HG03280 (cell line): Measurements from ENCODE around the gene VSX1.
A peak's percentile ranks its signal among the peaks of the same experiment; 100 is the strongest.

Source experiments
- ATAC-seq: cut with Tn5 transposase; IDR thresholded peaks from one replicate; pipeline ENCODE4 v1.9.1; 2021; ENCODE audit warnings: mild to moderate bottlenecking, moderate library complexity; ENCODE audit not compliant: unreplicated experiment

VSX1 gene

DNA sequence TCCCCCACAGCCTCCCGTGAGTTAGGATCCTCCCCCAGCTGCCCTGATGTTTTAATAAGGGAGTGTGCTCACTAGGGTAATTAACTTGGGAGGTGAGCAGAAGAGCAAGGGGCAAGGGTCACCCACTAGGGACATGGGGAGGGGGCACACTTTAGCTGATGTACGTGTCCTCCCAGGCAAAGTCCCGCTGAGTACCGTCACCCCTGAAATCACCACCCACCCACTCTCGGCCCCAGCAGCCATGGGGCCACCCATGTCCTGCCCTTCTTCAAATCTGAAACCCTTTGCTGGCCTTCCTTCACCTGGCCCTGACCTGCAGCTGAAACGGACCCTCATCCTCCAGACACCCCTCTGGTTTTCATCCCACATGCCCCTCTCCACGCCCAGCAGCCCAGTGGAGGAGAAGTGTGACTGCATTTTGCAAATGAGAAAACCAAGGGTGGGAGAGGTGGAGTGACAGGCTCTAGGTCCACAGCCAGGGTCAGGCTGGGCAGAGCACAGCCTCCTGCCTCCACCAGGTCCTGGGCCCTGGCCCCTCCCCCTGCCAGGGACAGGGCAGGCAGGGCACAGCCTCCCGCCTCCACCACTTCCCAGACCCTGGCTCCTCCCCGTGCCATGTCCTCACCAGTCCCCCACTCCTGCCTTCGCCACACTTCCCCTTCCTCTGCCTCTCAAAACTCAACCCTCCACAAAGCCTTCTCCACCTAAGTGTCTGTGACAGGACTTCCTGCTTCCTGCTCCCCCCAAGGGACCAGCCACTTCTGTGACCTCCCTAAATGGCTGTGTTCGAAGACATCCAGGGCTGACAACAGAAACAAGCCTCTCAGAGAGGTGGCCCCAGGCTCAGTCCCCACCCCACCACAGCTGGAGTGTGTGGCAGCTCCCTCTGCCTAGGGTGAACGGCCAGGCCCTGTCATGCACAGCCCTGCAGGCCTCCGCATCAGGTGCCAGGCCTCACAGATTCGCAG is 39.1 kb downstream of the VSX1 start:
- peak; percentile 92 for ATAC-seq

DNA sequence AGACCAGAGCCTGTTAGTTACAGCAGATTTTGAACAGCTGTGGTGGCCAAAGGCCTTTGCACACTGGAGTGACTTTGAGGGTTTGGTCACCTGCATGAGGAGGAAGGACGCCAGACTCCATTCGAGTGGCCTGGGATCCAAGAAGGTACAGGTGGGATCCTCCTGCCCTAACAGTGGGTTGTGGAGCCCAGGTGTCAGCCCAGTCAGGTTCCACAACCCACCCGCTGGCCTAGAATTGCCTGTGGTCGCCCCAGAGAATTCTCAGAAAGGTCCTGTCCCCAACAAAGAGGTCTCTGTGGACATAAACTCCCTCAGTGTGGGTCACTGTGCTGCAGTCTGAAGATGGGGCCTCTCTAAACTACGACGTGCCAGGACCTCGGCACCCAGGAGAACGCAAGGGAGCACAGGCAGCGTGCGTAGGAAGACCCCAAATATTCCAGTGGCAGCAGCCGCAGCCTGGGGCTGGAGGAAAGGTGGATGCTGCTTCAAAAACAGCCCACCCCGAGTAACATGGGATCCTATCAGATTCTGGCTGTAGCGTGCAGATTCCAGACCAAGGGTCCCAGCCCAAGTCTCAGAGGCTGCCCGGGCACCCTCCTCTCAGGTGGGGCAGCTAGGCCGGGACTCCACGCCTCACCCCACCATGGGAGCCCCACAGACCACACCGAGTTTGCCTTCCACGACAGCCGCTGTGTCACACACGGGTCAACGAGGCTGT is 40.0 kb downstream of the VSX1 start:
- ATAC-seq, result no peak

DNA sequence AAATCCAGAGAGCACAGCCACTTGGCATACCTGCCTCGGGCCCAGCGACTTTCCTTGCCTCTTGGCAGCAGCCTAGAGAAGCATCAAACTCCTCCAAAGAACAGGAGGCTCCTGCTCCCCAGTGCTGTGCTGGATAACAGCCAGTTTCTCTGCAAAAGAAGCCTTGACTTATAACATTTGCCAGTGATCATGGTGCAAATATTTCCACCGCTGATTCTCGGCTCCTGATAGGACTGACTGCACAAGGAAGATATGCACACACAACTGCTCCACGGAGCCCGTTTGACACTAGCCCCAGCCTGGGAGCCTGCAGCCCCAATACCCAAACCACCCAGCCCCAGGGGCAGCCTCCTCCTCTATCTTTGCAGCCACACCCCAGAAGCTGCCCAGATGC is 41.5 kb downstream of the VSX1 start:
- no peak for ATAC-seq

DNA sequence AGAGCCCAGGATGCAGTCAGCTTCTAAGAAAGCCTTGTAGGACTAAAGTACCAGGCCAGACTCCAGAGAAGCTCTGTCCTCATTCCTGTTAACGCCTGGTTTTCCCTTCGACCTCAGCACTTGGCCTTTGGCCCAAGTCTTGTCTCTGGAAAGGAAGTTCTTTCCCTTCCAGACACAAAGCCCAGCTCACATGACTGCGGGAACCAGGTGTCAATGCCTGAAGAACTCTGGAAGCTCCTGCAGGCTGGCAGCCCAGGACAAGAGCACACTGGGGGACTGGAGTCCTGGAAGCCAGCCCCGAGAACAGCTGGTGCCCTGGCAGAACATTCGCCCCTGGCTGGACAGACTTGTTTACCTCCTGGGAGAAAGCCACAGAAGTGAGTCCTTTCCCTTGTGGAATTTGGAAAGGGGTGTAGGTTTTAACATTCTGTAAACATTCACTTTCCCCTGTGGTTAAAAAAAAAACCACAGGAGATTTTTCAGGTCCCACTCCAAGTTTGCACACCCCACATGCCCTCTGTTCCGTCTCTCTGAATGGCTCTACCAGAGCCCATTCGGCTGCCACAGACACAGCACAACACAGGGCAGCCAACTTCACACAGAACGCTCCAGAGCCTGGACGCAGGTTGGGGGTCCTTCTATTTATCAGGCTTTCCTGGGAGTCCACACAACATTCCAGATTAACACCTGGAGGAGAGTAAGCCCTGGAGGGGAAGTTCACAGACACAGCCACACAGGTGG is 42.1 kb downstream of the VSX1 start:
- no peak for ATAC-seq

DNA sequence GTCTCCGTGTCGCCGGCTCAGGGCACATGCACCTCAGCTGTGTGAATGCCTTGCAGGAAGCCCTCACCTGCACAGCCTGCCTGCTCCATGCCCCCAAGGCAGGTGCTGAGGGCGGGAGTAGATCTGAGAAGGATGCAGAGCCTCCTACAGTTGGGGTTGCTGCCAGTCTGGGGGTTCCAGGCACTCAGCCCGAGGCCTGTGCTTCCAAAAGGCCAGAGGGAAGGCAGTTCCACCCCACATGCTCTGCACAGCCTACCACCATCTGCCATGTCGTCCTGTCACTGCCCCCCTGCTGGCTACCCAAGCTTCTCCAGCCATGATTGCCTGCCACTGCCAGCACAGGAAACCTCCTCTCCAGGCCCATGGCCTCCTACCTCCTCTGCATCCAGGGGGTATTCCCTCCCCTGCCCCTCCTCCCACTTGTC is 43.3 kb downstream of the VSX1 start:
- ATAC-seq, result no peak

DNA sequence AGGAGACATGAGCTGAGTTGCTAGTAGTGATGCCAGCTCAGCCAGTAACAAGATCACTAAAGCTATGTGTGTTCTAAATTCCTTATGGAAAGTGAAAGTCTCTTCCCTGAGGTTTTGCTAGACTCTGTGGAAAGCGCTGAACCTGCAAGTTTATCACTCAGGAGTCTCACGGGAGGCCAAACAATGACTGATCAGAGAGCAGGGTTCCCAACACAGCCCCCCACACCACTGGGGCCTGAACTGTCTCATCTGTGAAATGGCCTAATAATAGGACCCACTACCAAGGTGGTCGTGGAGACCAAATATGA is 43.9 kb downstream of the VSX1 start:
- ATAC-seq, result no peak

DNA sequence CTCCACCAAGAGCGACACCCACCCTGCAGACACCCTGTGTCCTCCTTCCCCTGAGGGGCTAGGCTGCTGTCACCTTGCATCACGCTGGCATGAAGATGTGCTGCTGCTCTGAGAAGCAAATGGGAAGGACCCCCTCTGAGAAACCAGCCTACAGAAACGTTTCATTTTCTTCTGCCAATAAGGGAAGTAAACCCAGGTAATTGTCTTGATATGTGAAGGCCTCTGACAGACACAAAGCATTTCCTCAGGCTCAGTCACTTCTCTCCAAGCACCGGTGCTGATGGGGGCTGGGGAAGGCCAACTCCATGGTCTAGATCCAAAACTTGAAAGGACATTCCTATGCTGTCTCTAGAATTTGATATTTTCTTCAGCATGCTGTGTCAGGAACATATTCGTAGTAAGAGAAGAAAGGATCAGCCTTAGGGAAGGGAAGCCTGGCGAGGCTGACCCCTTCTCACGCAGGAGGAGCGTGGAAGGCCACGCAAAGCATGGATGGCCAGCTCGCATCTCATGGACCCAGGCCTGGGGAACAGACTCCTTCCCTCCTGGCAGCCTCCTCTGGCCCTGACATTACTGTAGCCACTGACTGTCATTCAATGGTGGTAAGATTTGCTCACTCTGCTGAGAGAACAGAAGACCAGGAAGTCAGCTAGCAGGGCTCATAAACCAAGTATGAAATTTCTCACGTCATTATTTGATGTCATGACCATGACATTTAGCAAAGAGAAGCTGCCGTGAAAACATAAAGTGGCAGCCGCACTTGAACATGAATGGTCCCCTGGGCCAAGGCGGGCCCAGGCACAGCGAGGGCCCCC is 44.4 kb downstream of the VSX1 start:
- no peak for ATAC-seq

DNA sequence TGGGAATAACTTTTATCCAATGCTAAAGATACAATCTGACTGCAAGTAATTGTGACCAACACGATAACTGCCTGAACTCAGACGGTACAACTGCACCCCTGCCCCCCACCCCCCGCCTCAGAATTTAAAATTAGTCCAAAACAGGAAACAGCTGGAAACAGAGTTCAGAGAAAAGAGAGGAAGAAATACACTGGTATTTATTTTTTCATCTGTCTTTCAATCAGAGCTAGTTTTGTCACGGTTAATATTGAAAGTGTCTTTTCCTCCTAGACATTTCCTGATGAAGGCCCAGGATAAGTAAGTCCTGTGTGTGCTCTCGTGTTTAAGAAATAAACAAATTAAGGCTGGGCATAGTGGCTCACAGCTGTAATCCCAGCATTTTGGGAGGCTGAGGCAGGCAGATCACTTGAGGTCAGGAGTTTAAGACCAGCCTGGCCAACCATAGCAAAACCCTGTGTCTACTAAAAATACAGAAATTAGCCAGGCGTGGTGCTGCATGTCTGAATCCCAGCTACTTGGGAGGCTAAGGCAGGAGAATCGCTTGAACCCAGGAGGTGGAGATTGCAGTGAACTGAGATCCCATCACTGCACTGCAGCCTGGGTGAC is 45.5 kb downstream of the VSX1 start:
- ATAC-seq, result no peak

DNA sequence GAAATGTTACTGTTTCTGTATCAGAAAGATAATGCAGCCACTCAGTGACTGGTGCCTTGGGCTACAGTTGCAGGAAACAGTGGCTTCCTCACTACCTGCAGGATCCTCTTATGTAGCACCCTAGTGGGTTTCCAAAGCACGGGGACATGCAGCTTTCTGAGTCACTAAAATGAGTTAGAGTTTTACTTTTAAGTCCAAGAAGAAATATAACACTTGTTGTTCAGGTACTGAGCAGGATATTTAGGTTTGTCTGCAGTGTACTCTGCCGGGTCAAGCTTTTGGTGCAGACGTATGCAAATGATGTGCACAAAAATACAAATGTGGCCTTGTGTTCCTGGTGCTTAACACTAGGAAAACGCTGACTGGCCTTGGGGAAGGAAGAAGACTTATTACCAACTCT is 46.0 kb downstream of the VSX1 start:
- no peak for ATAC-seq

DNA sequence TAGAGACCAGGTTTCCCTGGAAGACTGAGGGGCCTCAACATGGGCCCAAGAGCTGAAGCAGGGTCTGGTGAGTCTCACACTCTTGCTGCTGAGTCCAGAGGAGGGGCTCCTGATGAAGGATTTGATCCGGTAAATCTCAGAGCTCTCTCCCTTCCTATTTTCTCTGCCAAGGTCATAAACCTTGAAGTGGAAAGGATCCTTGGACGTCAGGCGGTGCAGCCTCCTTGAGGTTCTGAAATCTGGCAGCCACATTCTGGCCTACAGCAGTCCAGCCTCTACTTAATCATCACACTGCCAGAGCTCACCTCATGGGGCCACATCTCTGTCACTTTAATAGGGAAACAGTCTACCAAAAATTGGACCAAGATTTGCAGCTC is 48.0 kb downstream of the VSX1 start:
- no peak for ATAC-seq

DNA sequence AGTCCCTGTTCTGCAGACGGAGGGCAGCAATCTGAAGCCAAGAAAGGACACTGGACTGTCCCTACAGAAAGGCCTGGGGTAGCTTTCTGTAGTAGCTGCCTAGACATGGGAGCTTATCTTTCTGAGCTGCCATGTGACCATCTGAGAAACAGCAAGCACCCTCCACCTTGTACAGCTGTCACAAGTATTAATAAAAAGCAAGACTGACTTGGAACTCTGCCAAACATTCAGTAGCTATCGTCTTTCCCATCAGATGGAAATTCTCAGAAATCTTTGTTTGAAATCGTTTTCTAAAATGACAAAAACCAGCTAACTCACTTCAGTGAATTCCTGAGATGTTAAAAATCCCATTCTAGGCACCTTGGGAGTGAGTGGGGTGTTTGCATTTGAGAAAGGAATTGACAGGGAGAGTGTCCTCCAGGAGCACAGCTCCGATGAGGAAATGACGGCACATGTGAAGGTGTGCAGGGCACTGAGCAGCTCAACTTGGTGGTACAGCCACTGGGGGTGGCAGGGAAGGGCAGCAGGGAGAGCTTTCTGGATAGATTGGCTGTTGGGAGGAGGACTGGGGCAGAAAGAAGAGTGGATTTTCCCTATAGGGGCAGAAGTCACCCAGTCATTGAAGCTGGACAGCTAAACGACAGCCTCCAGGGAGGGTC is 48.5 kb downstream of the VSX1 start:
- no peak for ATAC-seq

DNA sequence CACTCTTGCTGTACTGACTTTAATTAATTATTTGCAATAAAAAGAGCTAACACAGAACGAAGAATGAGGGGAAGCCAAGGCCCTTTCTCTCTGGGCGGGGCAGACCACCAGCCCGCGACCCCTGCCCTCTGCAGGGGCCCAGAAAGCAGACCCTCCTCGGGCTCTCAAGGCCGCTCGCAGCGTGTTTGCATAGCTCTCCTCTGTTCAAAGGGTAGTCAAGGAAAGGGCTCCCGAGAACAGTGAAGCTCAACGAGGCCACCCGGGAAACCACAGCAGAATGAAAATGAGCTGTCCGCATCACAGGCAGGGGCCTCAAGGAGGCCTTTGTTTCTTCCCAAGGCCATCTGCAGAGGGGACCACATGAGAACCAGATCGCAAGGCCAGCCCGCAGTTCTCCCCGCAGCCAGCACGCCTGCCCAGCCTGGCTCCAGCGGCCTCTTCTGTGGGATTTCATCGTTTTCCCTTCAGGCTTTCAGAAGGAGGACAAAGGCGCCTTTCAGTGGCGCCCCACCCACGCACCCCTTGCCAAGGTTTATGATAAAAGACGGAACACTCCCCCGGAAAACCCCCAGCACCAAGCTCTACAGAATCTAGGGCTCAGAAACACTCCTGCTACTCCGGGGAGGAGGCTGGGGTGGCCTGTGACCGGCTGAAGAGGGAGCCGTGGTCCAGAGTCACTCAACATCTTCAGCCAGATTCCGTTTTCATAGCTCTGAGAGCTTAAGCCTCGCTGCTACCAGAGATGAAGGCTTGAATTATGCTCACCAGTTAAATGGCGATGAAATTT is 49.3 kb downstream of the VSX1 start:
- ATAC-seq, result no peak

DNA sequence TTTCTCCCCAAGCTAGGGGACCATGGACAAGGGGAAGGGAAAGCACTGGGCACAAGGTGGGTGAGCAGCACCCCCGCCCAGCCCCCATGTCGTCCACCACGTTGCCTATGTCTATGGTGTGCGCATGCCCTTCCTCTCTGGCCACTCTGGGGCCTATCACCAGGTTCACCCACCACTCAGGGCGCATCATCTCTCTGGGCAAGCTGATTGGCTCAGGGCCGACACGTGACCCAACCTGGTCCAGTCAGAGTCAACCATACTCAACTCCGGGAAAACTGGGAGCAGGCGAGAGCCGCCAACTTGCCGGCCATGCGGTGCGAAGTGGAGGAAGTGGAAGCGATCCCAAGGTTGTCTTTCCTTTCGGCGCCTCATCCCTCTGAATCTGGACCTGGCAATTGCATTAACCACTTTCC is 49.9 kb downstream of the VSX1 start:
- no peak for ATAC-seq

DNA sequence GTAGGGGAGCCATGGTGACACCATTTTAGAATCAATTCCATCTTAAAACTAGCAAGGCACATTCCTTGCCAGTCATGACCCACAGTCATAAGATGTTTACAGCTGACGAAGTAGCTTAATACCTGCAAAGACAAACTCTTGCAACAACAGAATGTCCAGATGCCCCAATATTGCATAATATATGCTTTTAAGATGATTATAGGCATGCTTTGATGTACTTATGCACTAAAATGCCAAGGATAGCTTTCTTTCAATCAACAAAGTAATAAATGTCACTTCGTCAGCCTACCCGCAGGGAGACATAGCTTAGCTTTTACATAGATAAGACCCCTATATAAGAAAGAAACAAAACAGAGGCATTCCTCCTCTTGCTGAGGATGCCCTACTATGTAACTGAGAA is 50.7 kb downstream of the VSX1 start:
- no peak for ATAC-seq

DNA sequence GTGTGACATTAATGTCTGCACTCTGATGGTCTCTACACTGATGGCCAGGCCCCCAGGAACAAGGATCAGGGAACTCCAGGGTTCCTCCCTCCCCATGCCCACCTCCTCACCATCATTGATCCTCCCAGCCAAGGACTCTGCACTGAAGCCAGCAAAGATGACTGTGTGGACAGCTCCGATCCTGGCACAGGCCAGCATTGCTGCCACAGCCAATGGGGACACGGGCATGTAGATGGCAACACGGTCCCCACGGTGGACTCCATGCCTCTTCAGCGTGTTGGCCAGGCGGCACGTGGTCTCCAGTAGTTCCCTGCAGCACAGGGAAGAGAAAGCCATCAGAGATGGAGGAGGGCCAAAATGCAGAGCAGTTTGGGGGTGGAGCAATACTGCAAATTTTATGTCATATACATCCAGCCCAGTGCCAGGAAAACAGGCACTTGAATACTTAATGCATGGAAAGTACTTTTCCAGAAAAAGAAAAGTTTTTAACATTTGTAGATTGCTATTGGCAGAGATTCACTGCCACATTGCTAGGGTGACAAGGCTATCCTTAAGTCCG is 51.2 kb downstream of the VSX1 start:
- no peak for ATAC-seq

DNA sequence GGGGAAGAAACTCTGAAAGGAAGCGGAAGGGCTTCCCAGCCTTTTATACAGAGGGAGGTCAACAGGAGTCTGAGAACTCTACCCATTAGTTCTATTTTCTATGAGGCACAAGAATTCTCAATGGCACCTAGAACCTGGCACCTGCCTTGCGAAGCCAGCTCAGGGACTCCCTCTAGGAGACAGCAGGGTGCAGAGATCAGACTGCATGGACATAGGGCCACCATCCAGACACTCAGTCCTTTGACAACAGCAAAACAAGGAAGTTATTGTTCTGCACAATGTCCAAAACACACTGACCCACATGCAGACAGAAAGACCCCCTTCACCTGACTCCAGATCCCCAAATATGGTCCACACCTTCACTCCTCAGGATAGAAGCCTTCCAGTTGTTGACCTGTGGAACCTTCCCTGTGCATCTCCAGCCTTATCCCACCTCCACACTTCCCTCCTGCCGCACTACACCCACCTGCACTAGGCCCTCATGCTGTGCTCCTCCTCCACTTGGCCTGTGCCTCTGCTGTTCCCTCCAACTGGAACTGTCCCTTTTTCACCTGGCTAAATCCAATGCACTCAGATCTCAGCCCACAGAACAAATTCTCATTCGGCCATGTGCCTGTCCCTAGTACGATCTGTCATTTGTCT is 51.8 kb downstream of the VSX1 start:
- ATAC-seq, result no peak

DNA sequence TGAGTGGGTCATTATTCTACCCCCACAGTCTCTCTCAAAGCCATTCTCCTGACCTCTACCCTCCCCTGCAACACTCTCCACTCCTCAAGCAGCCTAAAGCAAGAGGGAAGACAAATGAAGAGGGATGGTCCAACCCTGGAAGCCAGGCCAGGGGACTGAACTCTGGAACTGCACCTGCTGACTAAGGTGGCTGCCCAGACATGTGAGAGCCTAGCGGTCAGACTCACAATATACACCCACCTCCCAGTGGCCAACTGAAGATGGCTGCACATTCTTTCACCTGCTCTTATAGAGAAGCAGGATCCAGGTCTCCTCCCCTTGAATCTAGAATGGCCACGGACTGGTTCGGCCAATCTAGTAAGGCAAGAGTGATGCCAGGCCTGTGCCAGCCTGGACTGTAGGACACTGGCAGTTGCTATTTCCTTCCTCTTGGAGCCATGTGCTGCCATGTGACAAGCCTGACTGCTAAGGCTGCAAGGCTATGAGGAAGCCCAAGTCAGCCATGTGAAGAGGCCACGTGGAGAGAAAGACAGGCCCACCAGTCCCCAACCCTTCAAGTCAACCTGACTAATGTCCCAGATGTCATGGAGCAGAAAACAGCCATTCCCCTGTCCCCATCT is 55.8 kb downstream of the VSX1 start:
- ATAC-seq, result no peak
